ENCODE data around the gene SATB1. TPM values are rescaled to one million over a fixed set of nuclear protein-coding genes. Genes with fewer than 3 reads are reported as not detected.

SATB1 gene
- total and polyA plus RNA-seq, 2 of the 4 experiments (the other 2 are of a cell fraction): 7.5 to 10.7 TPM

DNA sequence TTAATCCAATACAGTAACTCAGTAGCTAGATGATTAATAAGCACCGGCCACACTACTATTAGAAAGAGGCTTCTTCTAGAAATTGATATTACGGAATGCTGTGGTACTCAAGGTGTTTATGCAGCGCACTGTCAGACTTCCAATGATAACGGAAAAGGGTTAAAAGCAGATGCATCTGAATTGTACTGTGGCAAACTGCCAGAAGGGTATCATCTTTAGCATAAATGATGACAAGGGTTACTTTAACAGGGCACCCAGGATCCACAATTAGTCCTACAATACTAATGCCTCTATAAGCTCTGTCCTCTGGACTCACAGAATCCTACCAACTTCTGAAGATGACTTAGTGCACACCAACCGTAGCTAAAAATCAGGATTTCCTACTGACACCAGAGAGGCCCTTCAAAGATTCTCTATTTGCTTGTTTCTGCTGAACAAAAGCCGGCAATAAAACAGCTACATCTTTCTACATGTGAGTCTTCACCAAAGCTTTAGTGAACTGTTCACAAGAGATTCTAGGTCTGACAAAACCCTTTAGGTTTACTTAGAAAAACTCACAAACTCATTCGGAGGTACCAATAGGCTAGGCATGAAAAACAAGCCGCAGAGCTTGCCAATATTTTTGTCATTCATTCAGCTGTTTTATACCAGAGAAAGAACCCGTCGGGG, 7.1 kb downstream of the SATB1 start:
- in situ Hi-C loops (cut with MboI; ENCODE audit: low sequenced_read_pairs) (no loop called here), dilution Hi-C loops (cut with HindIII; ENCODE audit: low sequenced_read_pairs, unreplicated experiment) (no loop called here), intact Hi-C loops (cut with micrococcal nuclease) (no loop called here)
- H3K4ac ChIP-seq (ENCODE audit: low read depth, low read length): no peak overlapping the region
- ChIA-PET POLR2A (ENCODE audit: unreplicated experiment) (no interaction called here), CTCF (no interaction called here)
- H3K56ac ChIP-seq (ENCODE audit: extremely low read depth, insufficient read depth, low read length): no peak overlapping the region
- no peak overlapping the region for H2BK5ac ChIP-seq (ENCODE audit: low read depth, low read length, poor library complexity, severe bottlenecking)
- no TSS peak for BruUV-seq (replicated peaks)
- H2BK20ac ChIP-seq (ENCODE audit: low read depth, low read length): no peak overlapping the region
- no peak overlapping the region for H3K14ac ChIP-seq (replicated peaks; ENCODE audit: low read depth, low read length)
- H4K8ac ChIP-seq (ENCODE audit: low read depth in 2 of 2, low read length in 2 of 2): no peak overlapping the region
- H3K79me1 ChIP-seq (ENCODE audit: low read depth in 1 of 2, low read length in 2 of 2): no peaks in the 10 kb centered on the region
- H3K36me3 ChIP-seq (ENCODE audit: control insufficient read depth, insufficient read depth, low read length): 0 out of 2 replicates have a peak, but pooled peaks cover 1% of the 10 kb centered on the region
- no peaks in the 10 kb centered on the region for H3K9me1 ChIP-seq (ENCODE audit: insufficient read depth, low read length)
- WGBS, 2 experiments (ENCODE audit: extremely low coverage in 2 of 2, insufficient read length in 1 of 2): 100% methylated on average over 2 of the region's 10 CpGs; no CpG with 5 or more reads in 1 of the 2 experiments
- no peak overlapping the region for H3K23ac ChIP-seq (ENCODE audit: low read depth, low read length)
- no peak overlapping the region for H3K9ac ChIP-seq (ENCODE audit: low read depth, low read length)
- H3K9me3 ChIP-seq (ENCODE audit: control insufficient read depth, insufficient read depth, low read length): no peaks in the 10 kb centered on the region
- no peak overlapping the region for H3K4me3 ChIP-seq (ENCODE audit: insufficient read depth, low read depth, low read length)
- 0 out of 2 replicates have a peak, but pooled peaks cover 2% of the 10 kb centered on the region for H3K4me1 ChIP-seq (ENCODE audit: control insufficient read depth, insufficient read depth, low read length)
- H3K4me2 ChIP-seq (ENCODE audit: low read depth, low read length): no peak overlapping the region
- no peaks in the 10 kb centered on the region for H3K27me3 ChIP-seq (ENCODE audit: control insufficient read depth, insufficient read depth, low read length)
- no peak overlapping the region for H2AK9ac ChIP-seq (replicated peaks; ENCODE audit: low read depth, low read length, poor library complexity)
- TF ChIP-seq MXI1 (IDR thresholded peaks at IDR 0.05; ENCODE audit: borderline replicate concordance, low read depth, low read length): no peak
- TF ChIP-seq RAD21 (IDR thresholded peaks at IDR 0.05; ENCODE audit: low read length): no peak
- no peak for TF ChIP-seq RCOR1 (IDR thresholded peaks at IDR 0.05; ENCODE audit: insufficient replicate concordance, low read length)
- TF ChIP-seq CEBPB (IDR thresholded peaks at IDR 0.05; ENCODE audit: low read depth, low read length): no peak
- no peak for TF ChIP-seq POLR2A (IDR thresholded peaks at IDR 0.05; ENCODE audit: low read depth, low read length)
- TF ChIP-seq ELK1 (IDR thresholded peaks at IDR 0.05; ENCODE audit: borderline replicate concordance, low read depth, low read length): no peak
- TF ChIP-seq, protein P1, sequence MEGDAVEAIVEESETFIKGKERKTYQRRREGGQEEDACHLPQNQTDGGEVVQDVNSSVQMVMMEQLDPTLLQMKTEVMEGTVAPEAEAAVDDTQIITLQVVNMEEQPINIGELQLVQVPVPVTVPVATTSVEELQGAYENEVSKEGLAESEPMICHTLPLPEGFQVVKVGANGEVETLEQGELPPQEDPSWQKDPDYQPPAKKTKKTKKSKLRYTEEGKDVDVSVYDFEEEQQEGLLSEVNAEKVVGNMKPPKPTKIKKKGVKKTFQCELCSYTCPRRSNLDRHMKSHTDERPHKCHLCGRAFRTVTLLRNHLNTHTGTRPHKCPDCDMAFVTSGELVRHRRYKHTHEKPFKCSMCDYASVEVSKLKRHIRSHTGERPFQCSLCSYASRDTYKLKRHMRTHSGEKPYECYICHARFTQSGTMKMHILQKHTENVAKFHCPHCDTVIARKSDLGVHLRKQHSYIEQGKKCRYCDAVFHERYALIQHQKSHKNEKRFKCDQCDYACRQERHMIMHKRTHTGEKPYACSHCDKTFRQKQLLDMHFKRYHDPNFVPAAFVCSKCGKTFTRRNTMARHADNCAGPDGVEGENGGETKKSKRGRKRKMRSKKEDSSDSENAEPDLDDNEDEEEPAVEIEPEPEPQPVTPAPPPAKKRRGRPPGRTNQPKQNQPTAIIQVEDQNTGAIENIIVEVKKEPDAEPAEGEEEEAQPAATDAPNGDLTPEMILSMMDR (conservative IDR thresholded peaks at IDR 0.05; ENCODE audit: low read depth, low read length): no peak
- no peak for TF ChIP-seq CHD1 (IDR thresholded peaks at IDR 0.05; ENCODE audit: low read depth, low read length)
- no peak for TF ChIP-seq RFX5 (IDR thresholded peaks at IDR 0.05; ENCODE audit: low read depth, low read length)
- TF ChIP-seq FOS (IDR thresholded peaks at IDR 0.05; ENCODE audit: low read depth, low read length): no peak
- no peak for TF ChIP-seq BHLHE40 (IDR thresholded peaks at IDR 0.05; ENCODE audit: low read depth, low read length)
- no peak for TF ChIP-seq USF2 (IDR thresholded peaks at IDR 0.05; ENCODE audit: low read depth, low read length)
- TF ChIP-seq MAZ (IDR thresholded peaks at IDR 0.05; ENCODE audit: borderline replicate concordance, low read depth, low read length): no peak
- H4K91ac ChIP-seq (ENCODE audit: insufficient read depth, low read depth, low read length): no peak overlapping the region
- no peak overlapping the region for H4K5ac ChIP-seq (ENCODE audit: low read depth, low read length)
- no peak overlapping the region for H2BK15ac ChIP-seq (ENCODE audit: low read depth, low read length)
- H4K20me1 ChIP-seq (ENCODE audit: insufficient read depth, low read length): no peaks in the 10 kb centered on the region
- H3K18ac ChIP-seq (ENCODE audit: low read depth, low read length): no peak overlapping the region
- H3K27ac ChIP-seq (ENCODE audit: insufficient read depth, low read length): no peak overlapping the region
- H2AK5ac ChIP-seq (ENCODE audit: low read depth, low read length): no peak overlapping the region
- H2BK120ac ChIP-seq (ENCODE audit: low read depth, low read length): no peak overlapping the region
- DNase-seq (no peak), ATAC-seq (ENCODE audit: low read depth) (no peak)
- H2AFZ ChIP-seq (replicated peaks; ENCODE audit: low read length, poor library complexity): no peak overlapping the region

All from IMR-90 (cell line).